Measurements from ENCODE around the gene OLFML2A.

OLFML2A gene

GRCh38 chr9:124857533-124858162, 80.7 kb downstream of the OLFML2A start:
- DNase-seq: no peak

GRCh38 chr9:124858330-124859046, 81.6 kb downstream of the OLFML2A start:
- DNase-seq: no peak

- DNase-seq: no peak
These were observed 83.1 kb downstream of the OLFML2A start for GRCh38 chr9:124859803-124860581.

- no peak for DNase-seq
These were observed 83.8 kb downstream of the OLFML2A start for GRCh38 chr9:124860582-124861341.

GRCh38 chr9:124861342-124862229, 84.7 kb downstream of the OLFML2A start, which contains the start of the genes ARPC5L and RPL35:
TSS of gene ARPC5L (plus strand) at chr9:124862130. CDS start at chr9:124869291, 7,161 bp downstream.
TSS of gene RPL35 (minus strand) at chr9:124861957. CDS start at chr9:124861912, 45 bp downstream.
- DNase-seq: peak; percentile 84 to 96

GRCh38 chr9:124863371-124863871, 86.5 kb downstream of the OLFML2A start:
- no peak for DNase-seq
